NCI-H524 (cell line): Measurements from ENCODE around the gene KHK.

ENCODE experiments used
- DNase-seq, 2 experiments: peaks; one replicate each; lab custom pipeline; 2025; lab: John Stamatoyannopoulos, UW

Gene KHK

GRCh38 chr2:27086724-27087593 is at the start of gene KHK:
Gene KHK (plus strand): TSS chr2:27086772. CDS start chr2:27087260, 488 bp downstream.
- peak in 1 of 2 experiments; percentile 62 for DNase-seq

GRCh38 chr2:27038012-27038411 is 48.6 kb upstream of the KHK start:
- DNase-seq, result no peak

DNA sequence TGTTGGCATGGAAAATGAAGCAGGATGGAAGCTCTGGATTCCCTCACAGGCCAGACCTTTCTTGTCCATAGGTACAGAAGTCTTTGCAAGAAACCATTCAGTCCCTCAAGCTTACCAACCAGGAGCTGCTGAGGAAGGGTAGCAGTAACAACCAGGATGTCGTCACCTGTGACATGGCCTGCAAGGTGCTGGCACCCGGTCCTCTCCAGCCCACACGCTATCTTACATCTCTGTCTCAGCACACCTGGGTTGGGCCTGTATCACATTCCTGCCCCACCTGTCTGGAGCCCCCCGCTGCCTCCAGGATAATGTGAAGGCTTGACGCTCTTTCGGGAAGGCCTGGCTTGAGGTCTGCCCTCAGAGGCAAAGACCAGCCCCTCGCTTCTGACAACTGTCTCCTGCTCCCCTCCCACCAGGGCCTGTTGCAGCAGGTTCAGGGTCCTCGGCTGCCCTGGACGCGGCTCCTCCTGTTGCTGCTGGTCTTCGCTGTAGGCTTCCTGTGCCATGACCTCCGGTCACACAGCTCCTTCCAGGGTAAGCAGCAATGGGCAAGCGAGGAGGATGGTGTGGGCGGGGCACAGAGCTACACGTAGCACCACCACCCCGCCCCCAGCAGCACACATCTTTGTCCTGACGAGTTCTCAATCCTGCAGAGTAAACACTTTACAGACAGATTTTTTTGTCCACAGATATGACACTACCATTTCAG is 47.8 kb upstream of the KHK start:
- DNase-seq, result no peak

DNA sequence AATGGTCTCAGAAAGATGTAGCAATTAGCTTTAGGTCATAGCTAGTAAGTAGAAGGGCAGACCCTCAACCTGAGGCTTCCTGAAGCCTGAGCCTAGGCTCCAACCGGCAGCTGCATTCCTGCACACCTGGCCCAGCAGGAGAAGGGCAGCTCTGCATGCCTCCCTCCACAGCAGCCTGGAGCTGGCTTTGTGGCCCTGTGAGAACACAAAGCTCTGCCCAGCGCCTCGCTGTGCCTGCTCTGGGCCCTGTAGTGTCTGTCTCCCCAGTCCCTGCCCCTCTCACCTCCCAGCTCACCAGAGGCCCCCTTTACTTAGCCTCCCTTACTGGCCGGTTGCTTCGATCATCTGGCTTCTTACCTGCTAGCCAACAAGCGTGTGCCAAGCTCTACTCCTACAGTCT is 47.1 kb upstream of the KHK start:
- no peak for DNase-seq

DNA sequence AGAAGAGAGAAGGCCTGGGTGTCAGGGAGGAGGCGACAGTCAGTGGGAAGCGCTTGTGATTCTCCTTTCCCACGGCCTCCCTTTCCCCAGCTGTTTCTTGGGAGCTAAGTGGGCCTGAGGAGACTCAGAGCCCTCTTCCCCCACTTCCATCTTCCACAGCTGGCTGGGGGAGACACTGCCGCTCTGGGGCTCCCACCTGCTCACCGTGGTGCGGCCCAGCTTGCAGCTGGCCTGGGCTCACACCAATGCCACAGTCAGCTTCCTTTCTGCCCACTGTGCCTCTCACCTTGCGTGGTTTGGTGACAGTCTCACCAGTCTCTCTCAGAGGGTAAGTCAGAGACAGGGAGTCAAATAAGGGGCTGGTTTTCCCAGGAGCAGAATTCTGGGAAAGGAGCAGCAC is 46.7 kb upstream of the KHK start:
- no peak for DNase-seq

DNA sequence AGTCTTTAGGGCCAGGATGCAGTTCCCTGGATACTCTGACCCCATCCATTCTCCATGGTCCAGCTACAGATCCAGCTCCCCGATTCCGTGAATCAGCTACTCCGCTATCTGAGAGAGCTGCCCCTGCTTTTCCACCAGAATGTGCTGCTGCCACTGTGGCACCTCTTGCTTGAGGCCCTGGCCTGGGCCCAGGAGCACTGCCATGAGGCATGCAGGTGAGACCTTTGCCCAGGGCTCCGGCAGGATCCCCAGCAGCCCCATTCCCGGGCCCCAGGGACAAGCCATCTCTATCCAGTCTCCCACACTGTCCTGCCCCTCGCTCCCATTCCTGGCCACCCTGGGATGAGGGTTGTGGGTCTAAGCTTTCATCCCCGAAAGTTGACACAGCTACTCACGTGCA is 46.3 kb upstream of the KHK start:
- DNase-seq, result no peak

- DNase-seq, result no peak
These were observed 44.8 kb upstream of the KHK start for GRCh38 chr2:27041752-27042151.

DNA sequence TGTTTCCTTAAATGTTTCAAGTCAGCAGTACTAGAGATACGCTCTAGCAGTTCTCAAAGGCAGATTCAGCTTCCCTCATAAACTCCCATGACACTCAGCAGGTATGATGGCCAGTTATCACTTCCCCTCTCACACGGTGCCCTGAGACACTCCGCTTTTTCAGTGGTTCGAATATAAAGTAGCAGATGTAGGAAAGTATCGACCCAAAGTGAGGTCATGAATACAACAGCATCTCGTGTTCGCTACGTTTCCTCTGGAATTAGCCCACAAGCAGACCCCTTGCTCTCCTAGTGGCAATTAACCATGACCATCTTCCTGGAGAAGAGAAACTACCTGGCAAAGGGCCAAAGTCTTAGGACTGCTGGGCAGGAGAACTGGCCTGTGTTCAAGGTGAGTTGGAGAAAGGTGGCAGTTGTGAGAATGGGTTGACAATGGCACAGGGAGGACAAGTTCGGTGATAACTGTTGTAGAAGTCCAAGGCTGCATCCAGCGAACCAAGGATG is 44.4 kb upstream of the KHK start:
- no peak for DNase-seq

- no peak for DNase-seq
These were observed 43.5 kb upstream of the KHK start for GRCh38 chr2:27042985-27043634.

GRCh38 chr2:27049422-27050280 is 36.9 kb upstream of the KHK start:
- peak in 1 of 2 experiments; percentile 32 for DNase-seq

GRCh38 chr2:27050281-27050995 is 36.1 kb upstream of the KHK start:
- DNase-seq, result peak; percentile 97

DNA sequence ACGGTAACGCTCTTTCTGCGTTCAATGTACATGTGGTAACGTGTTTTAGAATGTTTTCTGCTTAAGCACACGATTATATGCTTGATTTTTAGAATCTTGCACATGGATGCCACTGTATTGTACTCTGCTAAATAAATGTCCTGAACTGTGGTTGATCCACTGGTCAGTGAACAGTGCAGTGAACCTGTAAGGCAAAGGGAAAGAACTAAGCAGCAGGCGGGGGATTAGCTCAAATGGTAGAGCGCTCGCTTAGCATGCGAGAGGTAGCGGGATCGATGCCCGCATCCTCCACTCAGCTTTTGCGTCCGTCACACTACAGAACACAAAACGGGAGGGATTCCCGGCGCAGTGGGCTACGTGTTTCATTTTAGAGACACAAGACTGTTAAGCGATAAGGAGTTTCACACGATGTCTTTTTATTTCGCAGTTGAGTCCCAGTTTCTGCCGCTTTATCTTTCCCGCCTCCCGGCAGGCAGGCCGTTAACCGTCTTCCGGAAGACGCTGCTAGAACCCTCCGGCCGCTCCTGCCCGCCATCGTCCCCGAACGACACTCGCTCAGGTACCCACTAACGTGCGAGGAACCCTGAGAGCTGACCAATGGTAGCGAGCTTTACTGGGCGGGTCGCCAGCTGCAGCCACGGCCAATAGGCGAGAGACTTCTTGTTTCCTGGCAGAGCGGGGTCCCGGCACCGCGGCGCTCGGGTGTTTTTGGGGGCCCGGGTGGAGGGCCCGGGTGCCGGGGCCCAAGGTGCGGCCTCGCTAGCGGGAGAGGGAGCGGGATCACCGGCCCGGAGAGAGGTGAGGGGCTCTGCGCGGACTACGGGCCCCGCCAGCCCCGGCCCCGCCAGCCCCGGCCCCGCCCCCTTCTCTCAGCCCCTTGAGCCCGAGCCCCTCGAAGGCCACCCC is 35.3 kb upstream of the KHK start, which contains the start of gene AGBL5:
Gene AGBL5 (plus strand): TSS at position 673 of the 906 bp plus-strand sequence. CDS start 1,291 bp downstream, outside the sequence.
- peak; percentile 97 to 98 for DNase-seq

DNA sequence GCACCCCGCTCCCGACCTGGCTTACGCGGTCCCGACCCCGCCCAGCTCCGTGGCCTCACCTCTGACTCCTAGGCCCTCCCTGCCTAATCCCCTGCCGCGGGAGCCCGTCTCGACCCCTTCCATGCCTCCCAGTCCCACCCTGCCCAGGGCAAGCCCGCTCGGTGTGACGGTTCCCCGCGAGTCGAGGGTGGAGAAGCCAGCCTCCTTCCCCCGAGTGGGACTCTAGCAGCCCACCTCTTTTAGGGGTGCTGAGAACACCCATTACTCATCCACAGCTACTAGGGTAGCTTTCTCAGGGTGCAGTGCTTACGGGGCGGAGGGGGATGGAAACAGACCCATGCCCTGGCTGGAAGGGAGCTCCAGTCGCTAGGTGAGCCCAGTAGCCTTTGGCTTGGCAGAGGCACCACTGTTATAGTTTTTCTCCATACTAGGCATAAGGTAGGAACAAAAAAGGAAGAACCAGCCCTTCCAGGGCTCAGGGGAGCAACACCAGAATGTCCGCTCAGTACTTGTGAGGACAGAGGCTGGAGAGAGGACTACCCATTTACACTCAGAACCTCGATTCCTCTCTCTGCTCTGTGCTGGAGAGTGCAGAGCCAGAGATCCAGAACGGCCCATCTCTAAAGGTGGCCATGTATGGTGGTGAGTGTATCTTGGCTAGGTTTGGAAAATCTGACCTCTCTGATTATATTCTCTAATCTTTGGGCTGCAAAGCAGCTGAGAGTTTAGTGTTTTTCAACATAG is 34.5 kb upstream of the KHK start:
- peak in 1 of 2 experiments; percentile 42 for DNase-seq

- no peak for DNase-seq
These were observed 33.3 kb upstream of the KHK start for GRCh38 chr2:27053321-27053720.

- DNase-seq, result no peak
These were observed 32.8 kb upstream of the KHK start for GRCh38 chr2:27053776-27054175.

DNA sequence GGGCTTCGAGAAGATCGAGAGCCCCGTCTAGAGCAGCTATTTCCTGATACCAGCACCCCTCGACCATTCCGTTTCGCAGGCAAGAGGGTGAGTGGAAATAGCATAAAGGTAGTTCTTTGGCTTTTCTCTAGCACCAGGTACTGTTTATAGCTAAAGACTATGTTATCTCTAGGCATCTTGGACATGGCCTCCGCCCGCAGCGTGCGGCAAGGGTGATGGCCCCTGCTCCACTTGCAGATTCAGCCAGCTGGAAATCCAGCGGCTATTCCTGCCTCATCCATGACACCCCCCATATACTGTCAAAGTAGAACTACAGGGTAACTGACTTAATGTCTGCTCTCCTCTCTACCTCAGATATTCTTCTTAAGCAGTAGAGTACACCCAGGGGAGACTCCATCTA is 31.9 kb upstream of the KHK start:
- DNase-seq, result no peak

DNA sequence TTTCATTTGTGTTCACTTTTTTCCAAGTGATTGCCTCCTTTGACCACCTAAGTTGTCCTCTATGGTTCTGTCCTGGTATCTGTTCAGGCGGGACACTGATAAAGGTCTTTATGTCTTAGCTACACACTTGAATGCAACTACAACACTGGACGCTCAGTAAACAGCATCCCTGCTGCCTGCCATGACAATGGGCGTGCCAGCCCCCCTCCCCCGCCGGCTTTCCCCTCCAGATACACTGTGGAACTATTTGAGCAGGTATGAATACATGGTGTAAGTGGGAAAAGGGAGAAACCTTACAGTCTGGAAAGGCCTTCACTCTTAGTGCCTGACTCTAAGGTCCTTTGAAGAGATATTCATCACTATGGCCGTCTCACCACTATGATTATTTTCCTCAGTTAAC is 29.4 kb upstream of the KHK start:
- no peak for DNase-seq

GRCh38 chr2:27058210-27058609 is 28.4 kb upstream of the KHK start:
- DNase-seq, result no peak
